Measurements from ENCODE around the gene CLSTN2.

DNA sequence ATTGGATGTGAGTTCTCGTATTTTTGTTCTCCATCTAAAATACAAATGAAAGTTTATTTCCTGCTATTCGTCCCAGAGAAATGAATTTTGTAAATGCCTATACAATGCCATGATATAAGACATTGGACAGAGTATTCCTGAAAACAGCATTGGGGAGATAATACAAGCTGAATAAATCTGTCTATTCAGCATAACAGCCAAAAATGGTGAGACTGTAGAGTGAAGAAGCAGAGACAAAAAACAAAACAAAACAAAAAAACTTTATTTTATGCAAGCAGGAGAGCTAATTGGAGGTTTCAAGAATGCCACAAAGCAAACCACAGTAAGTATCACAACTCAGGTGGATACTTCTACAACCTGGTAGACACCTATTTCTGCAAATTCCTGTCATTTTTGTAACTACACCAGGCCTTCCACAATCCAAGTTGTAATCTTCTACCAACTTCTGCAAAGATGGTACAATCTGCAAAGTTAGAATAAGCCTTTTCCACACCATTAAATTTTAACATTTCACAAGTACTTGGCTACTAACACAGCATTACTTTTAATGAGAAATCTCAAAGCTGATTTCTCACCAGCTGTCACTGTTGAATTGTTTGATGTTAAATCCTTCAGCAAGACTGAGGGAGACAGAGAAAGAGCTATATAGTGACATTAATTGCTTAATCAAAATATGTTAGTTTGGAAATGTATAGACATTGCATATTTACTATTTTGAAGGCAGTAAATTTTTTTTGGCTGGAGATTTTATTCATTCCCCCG, 163.1 kb downstream of the CLSTN2 start:
- TF ChIP-seq, protein P1, sequence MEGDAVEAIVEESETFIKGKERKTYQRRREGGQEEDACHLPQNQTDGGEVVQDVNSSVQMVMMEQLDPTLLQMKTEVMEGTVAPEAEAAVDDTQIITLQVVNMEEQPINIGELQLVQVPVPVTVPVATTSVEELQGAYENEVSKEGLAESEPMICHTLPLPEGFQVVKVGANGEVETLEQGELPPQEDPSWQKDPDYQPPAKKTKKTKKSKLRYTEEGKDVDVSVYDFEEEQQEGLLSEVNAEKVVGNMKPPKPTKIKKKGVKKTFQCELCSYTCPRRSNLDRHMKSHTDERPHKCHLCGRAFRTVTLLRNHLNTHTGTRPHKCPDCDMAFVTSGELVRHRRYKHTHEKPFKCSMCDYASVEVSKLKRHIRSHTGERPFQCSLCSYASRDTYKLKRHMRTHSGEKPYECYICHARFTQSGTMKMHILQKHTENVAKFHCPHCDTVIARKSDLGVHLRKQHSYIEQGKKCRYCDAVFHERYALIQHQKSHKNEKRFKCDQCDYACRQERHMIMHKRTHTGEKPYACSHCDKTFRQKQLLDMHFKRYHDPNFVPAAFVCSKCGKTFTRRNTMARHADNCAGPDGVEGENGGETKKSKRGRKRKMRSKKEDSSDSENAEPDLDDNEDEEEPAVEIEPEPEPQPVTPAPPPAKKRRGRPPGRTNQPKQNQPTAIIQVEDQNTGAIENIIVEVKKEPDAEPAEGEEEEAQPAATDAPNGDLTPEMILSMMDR (IDR thresholded peaks at IDR 0.05) = no peak
- TF ChIP-seq POLR2A (IDR thresholded peaks at IDR 0.05) = no peak
